NOMO-1 (cell line): ENCODE measurements around the gene SLC6A6.
"Not testable (repeated sequence)": the region's sequence is repeated elsewhere in the genome, so short reads cannot be mapped to it uniquely, and the experiment has no call there.

Source experiments
- DNase-seq, 2 experiments: peaks; one replicate each; lab custom pipeline; 2025; ENCODE audit not compliant: unreplicated experiment in 2 of 2; lab: John Stamatoyannopoulos, UW

SLC6A6 gene

DNA sequence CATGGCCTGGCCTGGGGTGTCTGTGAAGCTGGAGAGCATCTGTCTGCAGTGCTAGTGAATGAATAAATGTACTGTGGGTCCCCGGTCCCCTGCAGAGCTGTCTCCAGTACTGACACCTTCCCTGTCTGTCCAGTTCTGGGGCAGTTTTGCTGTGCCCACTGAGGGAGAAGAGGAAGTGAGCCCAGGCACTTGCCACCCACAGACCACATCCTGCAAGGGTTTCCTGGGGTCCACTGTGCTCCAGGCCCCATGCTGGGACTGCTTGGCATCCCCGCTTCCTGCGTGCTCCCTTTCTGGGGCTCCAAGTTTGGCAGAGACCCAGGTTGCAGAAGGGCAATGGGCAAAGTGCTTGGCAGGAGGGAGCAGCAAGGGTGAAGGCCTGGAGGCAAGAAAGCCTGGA is 4.9 kb upstream of the SLC6A6 start:
- DNase-seq, result peak; percentile 40 to 46

DNA sequence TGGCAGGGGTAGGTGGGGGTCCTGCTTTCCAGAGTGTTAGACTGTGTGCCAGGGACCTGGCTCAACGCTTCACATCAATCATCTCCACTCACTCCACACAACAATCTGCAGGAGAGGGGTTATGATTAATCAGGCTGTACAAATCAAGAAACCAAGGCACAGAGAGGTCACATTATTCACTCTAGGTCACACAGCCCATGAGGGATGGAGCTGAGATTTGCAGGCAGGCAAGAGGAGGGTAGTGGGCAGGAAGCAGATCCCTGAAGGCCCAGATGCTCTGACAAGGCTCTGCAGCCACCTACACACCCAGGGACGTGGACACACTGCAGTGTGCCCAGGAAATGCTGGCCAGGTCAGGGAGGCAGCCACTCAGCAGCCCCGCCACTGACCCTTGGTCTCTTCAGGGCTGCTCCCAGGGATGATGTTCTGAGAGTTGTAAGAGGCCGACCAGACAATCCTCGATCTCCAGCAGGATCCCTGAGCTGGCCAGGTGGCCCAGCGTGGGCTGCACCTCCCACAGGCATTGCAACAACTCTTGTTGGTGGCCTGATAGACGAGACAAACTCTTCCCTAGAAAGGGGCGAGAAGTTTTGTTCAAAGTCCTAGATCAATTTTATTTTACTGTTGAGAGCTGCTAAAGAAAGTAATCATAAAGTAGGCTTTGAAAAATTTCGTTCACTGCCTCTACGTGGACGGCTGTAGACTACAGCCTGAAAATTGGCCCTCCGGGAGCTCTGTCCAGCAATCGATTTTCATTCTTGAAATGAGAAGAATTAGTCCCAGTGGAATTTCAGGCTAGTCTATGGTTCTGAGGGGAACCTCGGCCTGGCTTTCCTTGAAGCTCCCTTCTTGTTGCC is 4.2 kb upstream of the SLC6A6 start:
- DNase-seq, result no peak

DNA sequence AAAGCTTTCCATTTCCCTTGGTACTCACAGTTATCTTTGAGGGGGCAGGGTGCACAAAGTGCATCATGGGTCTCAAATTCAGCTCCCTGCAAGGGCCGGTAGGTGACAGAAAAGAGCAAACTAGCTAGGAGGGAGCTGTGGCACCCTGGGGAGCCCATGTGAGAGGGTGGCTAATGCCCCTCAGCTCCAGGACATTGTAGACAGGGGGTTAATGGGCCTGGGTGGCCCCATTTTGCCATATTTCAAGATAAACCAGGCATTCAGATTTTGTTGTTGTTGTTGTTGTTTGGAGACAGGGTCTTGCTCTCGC is 3.7 kb upstream of the SLC6A6 start:
- no peak for DNase-seq

DNA sequence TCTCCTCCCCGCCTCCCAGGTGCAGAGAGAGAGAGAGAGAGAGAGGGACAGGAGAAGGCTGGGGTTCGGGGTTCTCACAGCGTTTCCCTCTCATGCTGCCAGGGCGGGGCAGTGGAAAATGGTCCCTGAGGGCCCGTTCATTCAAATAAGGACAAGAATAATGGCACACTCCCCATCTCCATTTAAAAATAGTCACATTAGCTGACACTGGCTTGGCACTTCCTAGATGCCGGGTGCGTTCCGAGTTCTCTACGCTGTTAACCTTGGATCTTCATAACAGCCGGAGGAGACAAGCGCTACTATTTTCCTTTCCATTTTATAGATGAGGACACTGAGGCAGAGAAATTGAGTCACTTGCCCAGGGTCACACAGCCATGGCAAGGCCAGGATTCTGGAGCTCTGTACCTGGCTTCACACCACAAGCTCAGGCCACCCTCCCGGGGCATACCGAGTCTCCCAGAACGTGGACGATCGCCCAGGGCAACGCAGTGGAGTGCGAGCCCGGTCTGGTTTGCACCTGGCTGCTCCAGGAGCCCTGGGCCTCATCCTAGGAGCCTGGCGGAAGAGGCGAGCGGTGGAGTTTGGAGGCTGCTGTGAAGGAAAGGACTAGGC is 608 bp upstream of the SLC6A6 start:
- no peak for DNase-seq

DNA sequence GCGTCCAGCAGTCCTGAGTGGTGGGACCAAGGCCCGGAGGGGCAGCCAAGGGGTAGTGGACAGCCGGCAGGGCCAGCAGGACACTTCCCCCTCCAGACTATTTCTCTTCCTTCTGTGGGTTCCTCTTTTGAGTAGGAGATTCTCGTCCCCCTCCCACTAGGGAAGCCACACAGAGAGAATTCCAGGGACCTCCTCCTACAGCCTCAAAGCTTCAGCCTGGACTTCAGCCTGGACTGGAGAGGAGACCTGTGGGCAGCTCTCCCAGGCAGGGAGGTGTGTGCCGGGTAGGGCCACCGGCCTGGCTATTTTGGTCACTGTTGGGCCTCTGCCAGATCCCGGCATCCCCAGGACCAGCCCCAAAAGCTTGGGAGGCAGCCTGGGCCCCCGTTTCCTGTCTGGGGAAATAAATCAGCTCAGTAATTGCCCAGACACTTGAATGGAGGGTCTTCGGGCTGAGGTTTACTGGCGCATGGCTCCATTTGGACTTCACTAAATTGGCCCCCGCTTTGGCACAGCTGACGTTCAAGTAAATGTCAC is 1.3 kb downstream of the SLC6A6 start:
- peak; percentile 22 to 55 for DNase-seq

DNA sequence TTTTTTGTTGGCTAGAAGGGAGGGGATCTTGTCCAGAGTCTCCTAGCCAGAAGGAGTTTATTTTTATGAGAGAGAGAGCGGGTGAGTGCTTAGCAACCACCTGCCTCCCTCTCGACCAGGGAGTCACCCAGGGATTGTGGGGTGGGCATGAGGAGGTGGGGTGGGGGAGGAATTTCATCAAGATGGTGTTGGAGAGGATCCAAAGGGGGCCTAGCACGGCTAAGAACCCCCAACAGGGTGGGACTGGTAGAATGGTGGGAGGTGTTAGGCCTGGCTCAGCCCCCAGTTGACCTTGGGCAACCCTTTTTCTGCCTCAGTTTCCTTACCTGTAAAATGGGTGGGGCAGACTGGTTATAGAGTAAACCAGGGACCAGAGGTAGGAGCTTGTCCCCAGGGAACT is 1.8 kb downstream of the SLC6A6 start:
- DNase-seq, result no peak

DNA sequence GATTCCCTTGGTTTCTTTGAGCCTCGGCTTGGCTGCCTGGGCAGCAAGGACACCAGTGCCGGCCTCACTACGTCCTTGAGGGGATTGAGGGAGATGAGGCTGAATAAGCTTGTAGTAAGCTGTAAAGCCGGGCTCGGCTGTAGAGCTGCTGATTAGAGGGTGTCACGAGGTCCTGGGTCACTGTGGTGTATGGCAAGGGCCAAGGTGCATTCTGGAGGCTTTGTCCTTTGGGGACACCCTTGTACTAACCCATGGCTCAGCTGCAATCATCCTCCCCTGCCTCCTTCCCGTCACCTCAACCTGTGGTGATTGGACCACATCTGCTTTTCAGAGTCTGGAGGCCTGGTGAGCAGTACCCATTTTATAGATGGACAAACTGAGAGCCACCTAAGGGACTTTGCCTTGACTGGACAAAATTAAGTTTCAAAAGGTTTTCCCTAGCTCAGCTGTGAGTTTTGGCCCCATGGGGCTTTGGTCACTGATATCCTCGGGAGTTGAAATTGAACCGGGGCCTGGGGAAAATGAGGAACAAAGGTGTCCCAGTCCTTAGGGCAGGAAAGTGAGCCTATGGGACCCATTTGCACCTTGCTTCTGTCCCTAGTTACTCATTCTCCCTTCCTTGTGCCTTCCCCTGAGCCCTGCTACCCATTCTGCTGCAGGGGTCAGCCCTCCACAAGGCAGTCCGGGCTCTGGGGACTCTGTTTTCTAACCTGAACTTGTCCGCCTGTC is 2.4 kb downstream of the SLC6A6 start:
- DNase-seq, result no peak

DNA sequence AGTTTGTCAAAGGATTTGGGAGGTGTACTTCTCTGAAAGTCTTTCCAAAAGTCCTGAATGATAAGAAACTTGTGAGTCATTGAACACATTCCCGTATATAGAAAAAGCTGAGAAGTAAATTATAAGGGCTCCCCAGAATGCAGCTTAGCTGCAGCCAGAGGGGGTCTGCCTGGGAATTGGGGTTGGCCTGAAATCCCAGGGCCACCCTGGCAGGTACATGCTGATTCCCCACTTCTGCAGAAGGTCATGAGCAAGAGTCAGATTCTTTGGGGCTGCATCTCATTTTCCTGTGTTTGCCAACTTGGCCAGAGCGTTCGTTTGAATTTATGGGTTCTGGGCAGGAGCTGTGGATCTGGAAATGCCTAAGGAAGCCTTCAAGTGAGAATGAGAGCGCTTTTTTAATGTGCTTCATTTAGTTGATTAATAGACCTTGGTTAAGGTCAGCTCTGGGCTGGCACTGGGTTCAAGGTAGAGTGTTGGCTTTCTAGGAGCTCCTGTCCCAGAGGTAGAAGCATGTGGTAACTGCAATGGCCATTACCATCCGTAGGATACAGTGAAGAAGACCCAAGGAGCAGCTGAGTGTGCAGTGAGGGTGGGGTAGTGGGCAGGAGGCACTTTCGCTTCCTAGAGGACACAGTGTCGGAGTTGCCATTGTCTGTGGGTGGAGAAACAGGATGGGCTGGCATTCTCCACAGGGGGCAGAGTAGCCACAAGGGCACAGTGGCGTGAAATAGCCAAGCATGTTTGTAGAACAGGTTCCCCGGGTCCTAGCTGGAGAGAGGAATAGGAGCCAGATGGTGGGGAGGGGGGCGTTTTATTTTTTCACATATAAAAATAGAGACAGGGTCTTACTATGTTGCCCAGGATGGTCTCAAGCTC is 3.2 kb downstream of the SLC6A6 start:
- DNase-seq, result no peak

DNA sequence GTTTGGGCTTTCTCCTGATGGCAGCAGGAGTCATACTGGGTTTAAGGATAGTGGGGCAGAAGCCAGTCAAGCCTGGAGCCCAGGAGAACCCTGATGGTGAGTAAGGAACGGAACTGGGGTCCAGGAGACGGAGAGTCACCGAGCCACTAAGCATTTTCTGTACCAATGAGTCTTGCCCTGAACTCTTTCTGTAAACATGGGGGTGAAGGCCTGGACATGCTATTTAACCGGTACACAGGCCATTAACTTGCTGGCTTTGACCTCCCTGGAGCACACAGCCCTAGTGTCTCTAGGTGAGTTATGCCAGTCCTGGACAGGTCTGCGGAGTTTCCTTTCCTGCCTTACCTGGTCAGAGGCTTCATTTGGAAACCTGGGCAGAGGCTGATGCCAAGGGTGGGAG is 3.9 kb downstream of the SLC6A6 start:
- DNase-seq, result no peak

DNA sequence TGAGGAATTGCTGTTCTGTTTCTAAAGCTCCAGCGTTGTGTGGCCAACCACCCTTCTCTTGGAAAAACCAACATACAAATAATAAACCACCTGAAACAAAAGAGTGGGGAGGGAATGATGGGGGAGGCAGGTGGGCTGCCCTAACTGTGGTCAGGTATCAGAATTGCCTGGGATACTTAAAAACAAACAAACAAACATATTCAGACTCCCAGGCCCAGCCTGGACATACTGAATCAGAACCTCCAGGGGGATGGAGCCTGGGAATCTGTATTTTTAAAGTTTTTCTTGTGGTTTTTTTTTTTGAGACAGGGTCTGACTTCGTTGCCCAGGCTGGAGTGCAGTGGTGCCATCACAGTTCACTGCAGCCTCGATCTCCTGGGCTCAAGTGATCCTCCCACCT is 4.4 kb downstream of the SLC6A6 start:
- no peak for DNase-seq

DNA sequence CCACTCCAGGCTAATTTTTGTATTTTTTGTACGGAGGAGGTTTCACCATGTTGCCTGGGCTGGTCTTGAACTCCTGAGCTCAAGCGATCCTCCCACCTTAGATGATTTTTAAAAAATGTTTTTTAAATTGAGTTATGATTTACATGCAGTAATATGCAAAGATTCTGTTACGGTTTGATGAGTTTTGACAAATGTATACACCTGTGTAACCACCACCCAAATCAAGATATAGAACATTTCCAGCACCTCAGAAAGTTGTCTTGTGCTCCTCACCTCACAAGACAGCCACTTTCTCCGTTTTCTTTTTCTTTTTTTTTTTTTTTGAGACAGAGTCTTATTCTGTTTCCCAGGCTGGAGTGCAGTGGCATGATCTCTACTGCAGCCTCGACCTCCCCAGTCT is 4.8 kb downstream of the SLC6A6 start:
- no peak for DNase-seq

DNA sequence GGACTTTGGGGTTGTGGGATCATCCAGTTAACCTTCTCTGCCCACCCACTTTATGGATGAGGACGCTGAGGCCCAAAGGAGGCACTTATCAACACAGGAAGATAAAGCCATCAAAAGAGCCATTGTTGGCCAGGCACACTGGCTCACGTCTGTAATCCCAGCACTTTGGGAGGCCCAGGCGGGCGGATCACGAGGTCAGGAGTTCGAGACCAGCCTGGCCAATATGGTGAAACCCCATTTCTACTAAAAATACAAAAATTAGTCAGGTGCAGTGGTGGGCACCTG is 7.3 kb downstream of the SLC6A6 start:
- not testable (repeated sequence) for DNase-seq

DNA sequence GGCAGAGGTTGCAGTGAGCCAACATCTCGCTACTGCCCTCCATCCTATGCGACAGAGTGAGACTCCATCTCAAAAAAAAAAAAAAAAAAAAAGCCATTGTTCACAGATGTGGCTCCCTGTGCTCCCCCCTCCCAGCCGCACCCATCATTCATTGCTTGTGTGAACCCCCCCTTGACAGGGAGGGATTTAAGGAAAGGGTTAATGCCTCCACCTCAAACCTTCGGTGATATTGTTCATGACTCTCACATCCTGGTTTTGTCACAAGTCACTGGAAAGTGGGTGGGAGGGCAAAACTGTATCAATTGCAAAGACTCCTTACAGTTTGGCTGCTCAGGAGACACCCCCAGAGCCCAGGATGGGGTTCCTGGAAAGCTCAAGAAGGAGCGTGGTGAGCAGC is 7.7 kb downstream of the SLC6A6 start:
- no peak for DNase-seq

DNA sequence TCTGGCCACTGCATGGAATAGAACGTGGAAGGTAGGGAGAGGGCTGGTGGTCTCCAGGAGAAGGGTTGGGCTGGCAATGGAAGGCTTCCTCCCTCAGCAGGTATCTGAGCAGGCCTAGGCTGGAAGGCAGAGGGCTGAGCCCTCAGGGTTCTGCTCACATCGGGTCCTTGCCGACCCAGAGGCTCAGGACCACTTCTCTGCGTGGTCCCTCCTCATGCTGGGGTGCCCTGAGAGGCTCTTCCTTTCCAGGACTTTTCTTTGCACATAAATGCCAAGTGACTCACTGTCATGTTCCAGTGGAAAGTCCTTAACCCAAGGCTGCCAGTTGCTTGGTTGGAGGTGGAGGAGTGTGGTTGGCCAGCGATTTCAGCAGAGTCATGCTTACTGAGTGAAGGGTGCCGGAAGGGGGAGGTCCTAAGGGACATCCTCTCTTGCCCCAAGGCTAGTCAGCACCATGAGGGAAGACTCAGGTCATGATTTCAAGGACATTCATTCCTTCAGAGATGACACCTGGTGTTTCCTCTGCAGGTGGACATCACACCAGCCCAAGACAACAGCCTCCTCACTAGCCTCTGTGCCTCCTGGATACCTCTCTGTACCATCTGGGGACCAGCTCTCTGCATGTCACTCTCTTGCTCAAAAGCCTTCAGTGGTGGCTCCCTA is 8.2 kb downstream of the SLC6A6 start:
- peak; percentile 96 for DNase-seq

DNA sequence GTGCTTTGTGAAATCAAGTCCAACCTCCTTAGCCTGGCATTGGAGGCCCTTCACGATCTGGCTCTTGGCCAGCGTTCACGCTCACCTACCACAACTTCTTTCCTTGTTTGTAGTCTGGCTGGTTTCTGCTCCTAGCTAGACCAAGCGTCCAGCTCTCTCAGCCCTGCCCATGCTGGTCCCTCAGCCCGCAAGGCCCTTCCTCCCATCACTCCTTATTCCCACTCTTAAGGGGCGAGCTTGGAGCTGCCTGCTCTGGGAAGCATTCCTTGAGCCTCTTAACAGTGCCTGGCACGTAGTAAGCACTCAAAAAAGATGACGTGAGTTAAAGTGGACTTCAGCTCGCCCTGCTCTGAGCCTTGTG is 8.7 kb downstream of the SLC6A6 start:
- DNase-seq, result no peak

DNA sequence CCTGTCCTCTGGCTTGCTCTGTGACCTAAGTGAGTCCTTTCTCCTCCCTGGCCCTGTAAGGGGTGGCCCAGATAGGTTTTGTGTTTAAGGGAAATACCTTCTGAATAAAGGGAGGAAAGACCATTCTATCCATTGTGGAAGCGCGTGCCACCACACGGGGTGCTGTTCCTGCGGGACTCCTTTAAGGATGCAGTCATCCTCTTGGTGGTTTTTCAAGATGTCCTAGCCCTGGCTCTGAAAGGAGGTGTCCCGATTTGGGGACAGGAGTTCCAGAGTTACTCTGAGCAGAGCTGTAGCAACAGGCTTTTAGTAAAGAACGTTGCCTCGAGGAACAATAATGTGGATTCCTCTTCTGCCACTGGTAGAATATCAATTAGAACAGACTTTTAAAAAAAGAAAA is 9.6 kb downstream of the SLC6A6 start:
- no peak for DNase-seq

DNA sequence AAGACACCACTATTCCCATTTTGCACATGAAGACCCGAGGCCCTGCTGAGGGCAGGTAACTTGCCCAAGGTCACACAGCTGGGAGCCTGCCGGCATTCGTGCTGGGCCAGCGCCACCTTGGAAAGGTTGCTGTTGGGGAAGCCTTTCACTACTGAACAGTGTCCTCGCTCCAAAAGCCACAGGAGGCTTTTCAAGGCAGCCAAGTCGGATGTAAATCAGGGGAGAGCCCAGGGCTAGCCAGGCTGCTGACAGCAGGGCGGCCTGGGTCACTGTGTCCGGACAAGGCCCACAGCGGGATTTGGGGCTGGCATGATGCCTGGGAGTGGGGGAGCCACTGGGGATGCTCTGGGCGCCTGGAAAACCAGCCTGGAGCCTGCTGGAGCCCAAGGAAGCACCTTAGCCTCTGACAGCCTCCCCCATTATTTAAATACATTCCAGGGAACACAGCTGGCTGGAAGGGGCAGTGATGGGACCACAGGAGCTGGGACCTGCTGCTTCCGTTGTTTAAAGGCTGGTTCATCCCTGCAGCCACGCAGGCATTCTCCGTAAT is 10.5 kb downstream of the SLC6A6 start:
- no peak for DNase-seq

DNA sequence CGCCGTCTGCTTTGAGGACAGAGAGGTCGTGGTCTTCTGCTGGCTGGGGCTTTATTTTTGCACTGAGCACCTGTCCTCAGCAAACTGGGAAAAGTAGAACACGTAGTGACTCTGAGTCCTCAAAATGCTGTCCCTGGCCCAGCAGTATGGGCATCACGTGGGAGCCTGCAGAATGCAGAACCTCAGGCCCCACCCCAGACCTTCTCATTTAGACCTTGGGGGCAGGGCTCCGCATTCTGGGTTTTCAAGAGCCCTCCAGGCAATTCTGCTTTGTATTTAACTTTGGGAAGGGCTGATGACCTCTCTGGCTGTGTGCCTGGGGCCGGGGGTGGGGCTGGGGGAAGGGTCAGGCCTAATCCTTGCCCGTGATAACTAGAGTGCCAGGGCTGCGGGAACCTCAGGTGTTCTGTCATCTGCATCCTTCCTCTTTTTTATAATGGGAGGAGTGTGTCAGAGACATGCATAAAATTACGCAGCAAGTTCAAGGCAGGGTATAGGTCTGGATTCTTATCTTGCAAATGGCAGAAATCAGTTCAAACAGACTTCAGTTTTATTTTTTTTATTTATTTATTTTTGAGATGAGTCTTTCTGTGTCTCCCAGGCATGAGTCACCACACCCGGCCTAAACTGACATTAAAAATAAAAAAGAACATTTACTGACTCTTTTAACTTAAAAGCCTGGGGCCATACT is 11.1 kb downstream of the SLC6A6 start:
- peak in 1 of 2 experiments; percentile 14 for DNase-seq

DNA sequence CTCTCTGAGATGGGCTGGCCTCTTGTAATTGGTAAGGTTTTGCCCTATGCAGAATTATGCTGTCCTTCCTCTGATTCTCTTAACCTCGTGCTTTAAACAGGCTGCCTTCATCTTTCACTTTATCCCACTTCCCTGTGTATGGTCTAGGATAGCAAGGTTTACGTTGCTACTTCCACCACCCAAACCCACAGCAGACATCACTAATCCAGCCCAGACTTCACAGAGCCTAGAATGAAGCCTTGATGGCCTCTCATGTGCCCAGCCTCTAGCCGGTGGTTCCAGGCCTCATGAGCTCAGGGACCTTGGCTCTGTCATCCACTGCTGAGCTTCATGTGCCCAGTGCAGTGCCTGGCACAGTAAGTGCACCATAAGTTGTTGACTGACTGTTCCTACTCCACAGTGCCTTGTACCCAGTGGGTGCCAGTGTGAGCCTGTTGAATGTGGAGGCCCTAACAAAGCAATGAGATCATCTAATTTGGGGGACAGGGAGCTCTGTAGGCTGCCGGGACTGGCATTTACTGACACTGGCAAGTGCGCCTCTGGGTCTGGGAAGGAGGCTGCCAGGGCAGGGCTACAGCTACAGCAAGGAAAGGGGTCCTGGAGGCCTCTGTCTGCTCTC is 12.5 kb downstream of the SLC6A6 start:
- no peak for DNase-seq
